HG02623 (cell line): Measurements from ENCODE around the gene BLTP3B.
"Not testable (repeated sequence)": the region's sequence is repeated elsewhere in the genome, so short reads cannot be mapped to it uniquely, and the experiment has no call there.

Source experiments
- ATAC-seq: cut with Tn5 transposase; IDR thresholded peaks from one replicate; pipeline ENCODE4 v1.9.1; 2021; ENCODE audit warnings: moderate library complexity; ENCODE audit not compliant: unreplicated experiment

Gene BLTP3B

GRCh38 chr12:100142851-100143559 lies at the start of gene BLTP3B:
Gene BLTP3B, minus strand, starts transcription at chr12:100142874. Its CDS starts 239 bp downstream, at chr12:100142635.
- peak; percentile 68 for ATAC-seq

GRCh38 chr12:100189636-100190394 lies 47.1 kb upstream of the BLTP3B start:
- no peak for ATAC-seq

- ATAC-seq = not testable (repeated sequence)
Observed at GRCh38 chr12:100188888-100189635, 46.4 kb upstream of the BLTP3B start.

GRCh38 chr12:100187857-100188519 lies 45.3 kb upstream of the BLTP3B start:
- ATAC-seq = no peak

GRCh38 chr12:100187068-100187467 lies 44.4 kb upstream of the BLTP3B start:
- ATAC-seq = no peak

GRCh38 chr12:100186071-100186470 lies 43.4 kb upstream of the BLTP3B start:
- ATAC-seq = no peak

GRCh38 chr12:100185361-100185894 lies 42.8 kb upstream of the BLTP3B start:
- peak; percentile 82 for ATAC-seq

- ATAC-seq = no peak
Observed at GRCh38 chr12:100184549-100185145, 42.0 kb upstream of the BLTP3B start.

GRCh38 chr12:100179252-100179651 lies 36.6 kb upstream of the BLTP3B start:
- ATAC-seq = no peak

- not testable (repeated sequence) for ATAC-seq
Observed at GRCh38 chr12:100176493-100176892, 33.8 kb upstream of the BLTP3B start.

GRCh38 chr12:100174495-100174894 lies 31.8 kb upstream of the BLTP3B start:
- no peak for ATAC-seq

- no peak for ATAC-seq
Observed at GRCh38 chr12:100173111-100173510, 30.4 kb upstream of the BLTP3B start.

- no peak for ATAC-seq
Observed at GRCh38 chr12:100171248-100171647, 28.6 kb upstream of the BLTP3B start.

GRCh38 chr12:100170313-100170858 lies 27.7 kb upstream of the BLTP3B start:
- ATAC-seq = no peak

- ATAC-seq = no peak
Observed at GRCh38 chr12:100169345-100169744, 26.7 kb upstream of the BLTP3B start.

GRCh38 chr12:100168562-100168961 lies 25.9 kb upstream of the BLTP3B start:
- no peak for ATAC-seq

GRCh38 chr12:100166232-100166631 lies 23.6 kb upstream of the BLTP3B start:
- no peak for ATAC-seq

GRCh38 chr12:100165356-100165755 lies 22.7 kb upstream of the BLTP3B start:
- no peak for ATAC-seq

GRCh38 chr12:100164153-100164704 lies 21.6 kb upstream of the BLTP3B start:
- no peak for ATAC-seq
